Measurements from ENCODE around the gene DDIT4.
"Not testable (repeated sequence)": the region's sequence is repeated elsewhere in the genome, so short reads cannot be mapped to it uniquely, and the experiment has no call there.

The DDIT4 gene

GRCh38 chr10:72249176-72249862 is 24.4 kb upstream of the DDIT4 start:
- not testable (repeated sequence) for DNase-seq (ENCODE audit: low spot score)

- no peak for DNase-seq (ENCODE audit: low spot score)
Observed at GRCh38 chr10:72250666-72251065, 23.1 kb upstream of the DDIT4 start.

GRCh38 chr10:72251635-72252034 is 22.1 kb upstream of the DDIT4 start:
- DNase-seq (ENCODE audit: low spot score) = no peak

- DNase-seq (ENCODE audit: low spot score) = no peak
Observed at GRCh38 chr10:72252972-72253371, 20.8 kb upstream of the DDIT4 start.

- DNase-seq (ENCODE audit: low spot score) = no peak
Observed at GRCh38 chr10:72253578-72253977, 20.1 kb upstream of the DDIT4 start.

- peak; percentile 84 for DNase-seq (ENCODE audit: low spot score)
Observed at GRCh38 chr10:72254813-72255568, 18.7 kb upstream of the DDIT4 start.

GRCh38 chr10:72255977-72256729 is 17.6 kb upstream of the DDIT4 start:
- DNase-seq (ENCODE audit: low spot score) = no peak

- DNase-seq (ENCODE audit: low spot score) = no peak
Observed at GRCh38 chr10:72257051-72257892, 16.5 kb upstream of the DDIT4 start.

- DNase-seq (ENCODE audit: low spot score) = no peak
Observed at GRCh38 chr10:72258617-72259016, 15.1 kb upstream of the DDIT4 start.

- DNase-seq (ENCODE audit: low spot score) = no peak
Observed at GRCh38 chr10:72259491-72260238, 14.1 kb upstream of the DDIT4 start.

- peak; percentile 97 for DNase-seq (ENCODE audit: low spot score)
Observed at GRCh38 chr10:72260239-72260975, 13.3 kb upstream of the DDIT4 start.

GRCh38 chr10:72260976-72261783 is 12.5 kb upstream of the DDIT4 start:
- no peak for DNase-seq (ENCODE audit: low spot score)

- no peak for DNase-seq (ENCODE audit: low spot score)
Observed at GRCh38 chr10:72261784-72262404, 11.8 kb upstream of the DDIT4 start.

- no peak for DNase-seq (ENCODE audit: low spot score)
Observed at GRCh38 chr10:72263613-72264241, 10.0 kb upstream of the DDIT4 start.

- no peak for DNase-seq (ENCODE audit: low spot score)
Observed at GRCh38 chr10:72264536-72264935, 9.2 kb upstream of the DDIT4 start.

GRCh38 chr10:72265508-72265907 is 8.2 kb upstream of the DDIT4 start:
- DNase-seq (ENCODE audit: low spot score) = no peak

- no peak for DNase-seq (ENCODE audit: low spot score)
Observed at GRCh38 chr10:72265990-72266865, 7.5 kb upstream of the DDIT4 start.

- DNase-seq (ENCODE audit: low spot score) = no peak
Observed at GRCh38 chr10:72267381-72267780, 6.3 kb upstream of the DDIT4 start.
